Astrocyte (in vitro differentiated cells and primary cell): Measurements from ENCODE around the gene LRBA. TPM values are rescaled to one million over a fixed set of nuclear protein-coding genes. Genes with fewer than 3 reads are reported as not detected.

ENCODE experiments used
- DNase-seq: peaks from one replicate; pipeline ENCODE4 v3.0.0-alpha.2; 2010; ENCODE audit warnings: low read depth
- FAIRE-seq: peaks from 2 replicates; lab custom pipeline; 2011; peaks lifted over from hg19 to GRCh38; lab: Jason Lieb, UNC
- H2AFZ ChIP-seq: 2 replicates; pipeline ENCODE4 v1.6.0; 2012; ENCODE audit warnings: low read depth, low read length, inconsistent platforms
- H3K27ac ChIP-seq: 2 replicates; pipeline ENCODE4 v1.5.1; 2011; ENCODE audit warnings: low read depth, low read length, inconsistent platforms
- H3K27me3 ChIP-seq: 2 replicates; pipeline ENCODE4 v1.6.0; 2011; ENCODE audit warnings: low read length, inconsistent platforms; ENCODE audit not compliant: insufficient read depth
- H3K36me3 ChIP-seq: 2 replicates; pipeline ENCODE4 v1.5.1; 2011; ENCODE audit warnings: low read length, inconsistent platforms; ENCODE audit not compliant: insufficient read depth
- H3K4me1 ChIP-seq: 2 replicates; pipeline ENCODE4 v1.5.1; 2011; ENCODE audit warnings: low read length, inconsistent platforms; ENCODE audit not compliant: insufficient read depth
- H3K4me2 ChIP-seq: 2 replicates; pipeline ENCODE4 v1.6.0; 2012; ENCODE audit warnings: low read length, inconsistent platforms
- H3K4me3 ChIP-seq: 2 replicates; pipeline ENCODE4 v1.5.1; 2011; ENCODE audit warnings: low read depth, mild to moderate bottlenecking, low read length, inconsistent platforms; ENCODE audit not compliant: insufficient read depth
- H3K79me2 ChIP-seq: 2 replicates; pipeline ENCODE4 v1.6.0; 2012; ENCODE audit warnings: mild to moderate bottlenecking, low read length, inconsistent platforms; ENCODE audit not compliant: insufficient read depth
- H3K9ac ChIP-seq: 2 replicates; pipeline ENCODE4 v1.6.0; 2012; ENCODE audit warnings: mild to moderate bottlenecking, low read length, inconsistent platforms
- H3K9me3 ChIP-seq: 2 replicates; pipeline ENCODE4 v1.5.1; 2012; ENCODE audit warnings: low read depth, mild to moderate bottlenecking, low read length, inconsistent platforms; ENCODE audit not compliant: insufficient read depth
- H4K20me1 ChIP-seq: 2 replicates; pipeline ENCODE4 v1.6.0; 2012; ENCODE audit warnings: low read length, inconsistent platforms; ENCODE audit not compliant: insufficient read depth
- H3K27ac Mint-ChIP-seq: one replicate; pipeline ENCODE4 v1.8.0; 2021; ENCODE audit warnings: mild to moderate bottlenecking, mixed read lengths; ENCODE audit not compliant: unreplicated experiment
- H3K27me3 Mint-ChIP-seq: one replicate; pipeline ENCODE4 v1.8.0; 2021; ENCODE audit warnings: low read depth, mixed read lengths; ENCODE audit not compliant: unreplicated experiment
- H3K36me3 Mint-ChIP-seq: one replicate; pipeline ENCODE4 v1.8.0; 2021; ENCODE audit warnings: low read depth, mixed read lengths; ENCODE audit not compliant: unreplicated experiment
- H3K4me1 Mint-ChIP-seq: one replicate; pipeline ENCODE4 v1.8.0; 2021; ENCODE audit warnings: low read depth, mixed read lengths; ENCODE audit not compliant: unreplicated experiment
- H3K4me3 Mint-ChIP-seq: one replicate; pipeline ENCODE4 v1.8.0; 2021; ENCODE audit warnings: mild to moderate bottlenecking, moderate library complexity, mixed read lengths; ENCODE audit not compliant: unreplicated experiment
- H3K9me3 Mint-ChIP-seq: one replicate; pipeline ENCODE4 v1.8.0; 2021; ENCODE audit warnings: mild to moderate bottlenecking, mixed read lengths; ENCODE audit not compliant: unreplicated experiment
- EZH2 ChIP-seq: IDR thresholded peaks from 2 replicates; pipeline ENCODE4 v1.6.1; 2012; ENCODE audit warnings: mild to moderate bottlenecking, low read length, inconsistent platforms; ENCODE audit not compliant: insufficient read depth
- total RNA-seq: library from RNA; stranded (reverse); gene quantifications from 2 replicates; pipeline ENCODE4 v1.2.1, GENCODE V29; 2021
- TF ChIP-seq, protein P1 (sequence below): IDR thresholded peaks from 2 replicates; pipeline ENCODE4 v1.5.1; 2011; ENCODE audit warnings: low read depth, mild to moderate bottlenecking, inconsistent platforms, low read length, moderate library complexity; ENCODE audit not compliant: insufficient read depth

LRBA gene
- total RNA-seq, 1 donor from 2014 or later: 25.3 TPM

DNA sequence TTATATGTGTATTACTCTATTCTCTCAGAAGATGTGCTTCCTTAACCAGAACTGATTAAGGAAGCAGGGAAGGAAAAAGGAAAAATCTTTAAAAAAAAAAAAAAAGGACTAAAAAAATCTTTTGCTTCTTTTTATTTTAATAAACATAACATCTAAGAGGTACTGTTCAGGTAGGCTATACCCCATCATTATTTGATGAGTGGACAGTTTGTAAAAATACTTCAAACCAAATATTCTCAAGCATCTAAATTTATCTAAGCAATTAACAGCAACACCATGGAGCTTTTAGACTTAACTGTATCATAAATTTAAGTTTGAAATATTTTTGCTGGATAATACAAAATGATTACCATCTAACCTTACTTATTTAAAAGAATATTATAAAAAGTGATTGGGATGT, 264.3 kb downstream of the LRBA start:
- H3K27me3 ChIP-seq: no peaks in the 10 kb centered on the region
- Mint-ChIP-seq H3K4me1 (no peaks in the 10 kb centered on the region), H3K27ac (no peak overlapping the region), H3K9me3 (no peaks in the 10 kb centered on the region), H3K4me3 (no peak overlapping the region), H3K36me3 (no peaks in the 10 kb centered on the region), H3K27me3 (no peaks in the 10 kb centered on the region)
- H3K79me2 ChIP-seq: no peaks in the 10 kb centered on the region
- TF ChIP-seq, protein P1, sequence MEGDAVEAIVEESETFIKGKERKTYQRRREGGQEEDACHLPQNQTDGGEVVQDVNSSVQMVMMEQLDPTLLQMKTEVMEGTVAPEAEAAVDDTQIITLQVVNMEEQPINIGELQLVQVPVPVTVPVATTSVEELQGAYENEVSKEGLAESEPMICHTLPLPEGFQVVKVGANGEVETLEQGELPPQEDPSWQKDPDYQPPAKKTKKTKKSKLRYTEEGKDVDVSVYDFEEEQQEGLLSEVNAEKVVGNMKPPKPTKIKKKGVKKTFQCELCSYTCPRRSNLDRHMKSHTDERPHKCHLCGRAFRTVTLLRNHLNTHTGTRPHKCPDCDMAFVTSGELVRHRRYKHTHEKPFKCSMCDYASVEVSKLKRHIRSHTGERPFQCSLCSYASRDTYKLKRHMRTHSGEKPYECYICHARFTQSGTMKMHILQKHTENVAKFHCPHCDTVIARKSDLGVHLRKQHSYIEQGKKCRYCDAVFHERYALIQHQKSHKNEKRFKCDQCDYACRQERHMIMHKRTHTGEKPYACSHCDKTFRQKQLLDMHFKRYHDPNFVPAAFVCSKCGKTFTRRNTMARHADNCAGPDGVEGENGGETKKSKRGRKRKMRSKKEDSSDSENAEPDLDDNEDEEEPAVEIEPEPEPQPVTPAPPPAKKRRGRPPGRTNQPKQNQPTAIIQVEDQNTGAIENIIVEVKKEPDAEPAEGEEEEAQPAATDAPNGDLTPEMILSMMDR: no peak
- no peak for TF ChIP-seq EZH2
- H3K9me3 ChIP-seq: no peaks in the 10 kb centered on the region
- no peak overlapping the region for H3K27ac ChIP-seq
- H3K4me3 ChIP-seq: no peak overlapping the region
- no peaks in the 10 kb centered on the region for H3K4me1 ChIP-seq
- H3K36me3 ChIP-seq: no peaks in the 10 kb centered on the region
- H2AFZ ChIP-seq: no peak overlapping the region
- no peaks in the 10 kb centered on the region for H4K20me1 ChIP-seq
- no peak for DNase-seq
- no peak overlapping the region for H3K4me2 ChIP-seq
- no peak for FAIRE-seq
- H3K9ac ChIP-seq: no peak overlapping the region

DNA sequence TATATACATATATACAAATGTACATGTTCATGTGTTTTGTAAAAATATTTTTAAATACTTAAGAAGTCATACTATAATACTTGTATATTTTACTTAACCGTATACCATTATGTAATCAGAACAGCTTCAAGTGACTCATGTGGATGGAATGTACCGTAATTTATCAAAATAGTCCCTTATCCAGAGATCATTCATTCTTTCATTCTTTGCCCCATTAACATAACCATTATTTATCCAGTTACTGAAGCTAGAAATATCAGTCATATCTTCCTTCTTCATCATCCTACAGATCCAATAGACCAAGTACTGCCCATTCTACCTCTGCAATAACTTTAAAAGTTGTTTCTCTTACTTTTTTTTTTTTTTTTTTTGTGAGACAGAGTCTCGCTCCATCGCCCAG, 268.9 kb downstream of the LRBA start:
- no peaks in the 10 kb centered on the region for H3K9me3 ChIP-seq
- Mint-ChIP-seq H3K27ac (no peak overlapping the region), H3K4me1 (peaks cover 4% of the 10 kb centered on the region), H3K9me3 (no peaks in the 10 kb centered on the region), H3K27me3 (no peaks in the 10 kb centered on the region), H3K36me3 (no peaks in the 10 kb centered on the region), H3K4me3 (no peak overlapping the region)
- TF ChIP-seq, protein P1: no peak
- no peak for TF ChIP-seq EZH2
- H3K79me2 ChIP-seq: no peaks in the 10 kb centered on the region
- no peaks in the 10 kb centered on the region for H4K20me1 ChIP-seq
- H3K27ac ChIP-seq: no peak overlapping the region
- H3K27me3 ChIP-seq: no peaks in the 10 kb centered on the region
- DNase-seq (peak; percentile 77), FAIRE-seq (no peak)
- H3K4me2 ChIP-seq: no peak overlapping the region
- no peaks in the 10 kb centered on the region for H3K4me1 ChIP-seq
- H3K9ac ChIP-seq: no peak overlapping the region
- H3K36me3 ChIP-seq: no peaks in the 10 kb centered on the region
- H3K4me3 ChIP-seq: no peak overlapping the region
- H2AFZ ChIP-seq: no peak overlapping the region

DNA sequence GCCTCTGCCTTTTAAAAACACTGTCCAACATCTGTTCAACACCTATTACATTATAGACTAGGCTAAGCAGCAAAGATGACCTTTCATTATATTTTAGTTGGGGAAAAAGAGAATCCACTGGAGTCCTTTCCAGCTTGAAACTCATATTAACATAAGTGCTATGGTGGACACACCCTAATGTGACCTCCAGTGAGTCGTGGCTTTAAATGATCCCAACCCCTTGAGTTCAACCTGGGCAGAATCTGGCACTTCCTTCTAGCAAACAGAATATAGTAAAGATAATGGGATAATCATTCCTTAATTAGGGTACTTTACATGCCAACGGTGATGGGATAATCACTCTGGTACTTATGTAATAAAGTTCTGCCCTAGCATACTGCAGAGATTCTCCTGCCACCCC, 270.5 kb downstream of the LRBA start:
- Histone ChIP-seq H3K27ac (no peak overlapping the region), H3K36me3 (no peaks in the 10 kb centered on the region), H2AFZ (no peak overlapping the region), H3K27me3 (no peaks in the 10 kb centered on the region), H3K9me3 (no peaks in the 10 kb centered on the region), H3K4me3 (no peak overlapping the region), H3K4me1 (no peaks in the 10 kb centered on the region), H3K79me2 (no peaks in the 10 kb centered on the region), H3K9ac (no peak overlapping the region), H4K20me1 (no peaks in the 10 kb centered on the region), H3K4me2 (no peak overlapping the region)
- Mint-ChIP-seq H3K9me3 (no peaks in the 10 kb centered on the region), H3K4me1 (peaks cover 6% of the 10 kb centered on the region), H3K27me3 (no peaks in the 10 kb centered on the region), H3K36me3 (no peaks in the 10 kb centered on the region), H3K4me3 (no peak overlapping the region), H3K27ac (no peak overlapping the region)
- no peak for DNase-seq
- TF ChIP-seq, protein P1: no peak
- no peak for TF ChIP-seq EZH2
- no peak for FAIRE-seq
